Measurements from ENCODE around the gene ASZ1. TPM values are rescaled to one million over a fixed set of nuclear protein-coding genes. Genes with fewer than 3 reads are reported as not detected.

Gene ASZ1
- total and polyA plus RNA-seq, 2 of the 4 experiments (the other 2 are of a cell fraction) = not detected

- Histone ChIP-seq H3K4me2 (ENCODE audit: low read depth, low read length) (no peak overlapping the region), H4K91ac (ENCODE audit: insufficient read depth, low read depth, low read length) (no peak overlapping the region), H3K4me3 (ENCODE audit: insufficient read depth, low read depth, low read length) (no peak overlapping the region), H3K27ac (ENCODE audit: insufficient read depth, low read length) (no peak overlapping the region), H4K20me1 (ENCODE audit: insufficient read depth, low read length) (no peaks in the 10 kb centered on the region), H3K56ac (ENCODE audit: extremely low read depth, insufficient read depth, low read length) (no peak overlapping the region), H3K4me1 (ENCODE audit: control insufficient read depth, insufficient read depth, low read length) (no peaks in the 10 kb centered on the region), H3K36me3 (ENCODE audit: control insufficient read depth, insufficient read depth, low read length) (no peaks in the 10 kb centered on the region), H4K5ac (ENCODE audit: low read depth, low read length) (no peak overlapping the region), H3K4ac (ENCODE audit: low read depth, low read length) (no peak overlapping the region), H2AK9ac (replicated peaks; ENCODE audit: low read depth, low read length, poor library complexity) (no peak overlapping the region), H3K9me1 (ENCODE audit: insufficient read depth, low read length) (no peaks in the 10 kb centered on the region), H2AK5ac (ENCODE audit: low read depth, low read length) (no peak overlapping the region), H3K27me3 (ENCODE audit: control insufficient read depth, insufficient read depth, low read length) (peaks cover 2% of the 10 kb centered on the region), H3K14ac (replicated peaks; ENCODE audit: low read depth, low read length) (no peak overlapping the region), H3K23ac (ENCODE audit: low read depth, low read length) (no peak overlapping the region), H2BK15ac (ENCODE audit: low read depth, low read length) (no peak overlapping the region), H2BK5ac (ENCODE audit: low read depth, low read length, poor library complexity, severe bottlenecking) (no peak overlapping the region), H3K79me1 (ENCODE audit: low read depth in 1 of 2, low read length in 2 of 2) (no peaks in the 10 kb centered on the region), H2BK120ac (ENCODE audit: low read depth, low read length) (no peak overlapping the region), H2BK20ac (ENCODE audit: low read depth, low read length) (no peak overlapping the region), H3K9ac (ENCODE audit: low read depth, low read length) (no peak overlapping the region), H2AFZ (replicated peaks; ENCODE audit: low read length, poor library complexity) (no peak overlapping the region), H3K18ac (ENCODE audit: low read depth, low read length) (no peak overlapping the region), H3K9me3 (ENCODE audit: control insufficient read depth, insufficient read depth, low read length) (no peaks in the 10 kb centered on the region), H4K8ac (ENCODE audit: low read depth in 2 of 2, low read length in 2 of 2) (no peak overlapping the region)
- DNase-seq (no peak), ATAC-seq (ENCODE audit: low read depth) (no peak)
- WGBS, 2 experiments (ENCODE audit: extremely low coverage in 2 of 2, insufficient read length in 1 of 2) = no CpG with 5 or more reads among the region's 1 CpG
- TF ChIP-seq RAD21 (IDR thresholded peaks at IDR 0.05; ENCODE audit: low read length) (no peak), SMC3 (IDR thresholded peaks at IDR 0.05; ENCODE audit: low read depth, low read length) (no peak), POLR2A (IDR thresholded peaks at IDR 0.05; ENCODE audit: low read depth, low read length) (no peak), BHLHE40 (IDR thresholded peaks at IDR 0.05; ENCODE audit: low read depth, low read length) (no peak), ELK1 (IDR thresholded peaks at IDR 0.05; ENCODE audit: borderline replicate concordance, low read depth, low read length) (no peak), CHD1 (IDR thresholded peaks at IDR 0.05; ENCODE audit: low read depth, low read length) (no peak), RFX5 (IDR thresholded peaks at IDR 0.05; ENCODE audit: low read depth, low read length) (no peak), NFE2L2 (IDR thresholded peaks at IDR 0.05; ENCODE audit: low read depth, low read length) (no peak), CEBPB (IDR thresholded peaks at IDR 0.05; ENCODE audit: low read depth, low read length) (no peak), MAFK (IDR thresholded peaks at IDR 0.05; ENCODE audit: low read depth, low read length) (no peak), FOS (IDR thresholded peaks at IDR 0.05; ENCODE audit: low read depth, low read length) (no peak), CTCF (conservative IDR thresholded peaks at IDR 0.05; ENCODE audit: low read depth, low read length) (no peak), RCOR1 (IDR thresholded peaks at IDR 0.05; ENCODE audit: insufficient replicate concordance, low read length) (no peak), MXI1 (IDR thresholded peaks at IDR 0.05; ENCODE audit: borderline replicate concordance, low read depth, low read length) (no peak), MAZ (IDR thresholded peaks at IDR 0.05; ENCODE audit: borderline replicate concordance, low read depth, low read length) (no peak), USF2 (IDR thresholded peaks at IDR 0.05; ENCODE audit: low read depth, low read length) (no peak)
- dilution Hi-C loops (cut with HindIII; ENCODE audit: low sequenced_read_pairs, unreplicated experiment) (no loop called here), in situ Hi-C loops (cut with MboI; ENCODE audit: low sequenced_read_pairs) (no loop called here), intact Hi-C loops (cut with micrococcal nuclease) (no loop called here)
- CTCF ChIA-PET = no interaction called here
- no TSS peak for BruUV-seq (replicated peaks)
- POLR2A ChIA-PET (ENCODE audit: unreplicated experiment) = no interaction called here
These were observed 77.3 kb downstream of the ASZ1 start for GRCh38 chr7:117350027-117350426.
